Tibial artery (tissue), 4 donors: Measurements from ENCODE around the gene ONECUT3.

Experiments used
- DNase-seq, 2 donors: peaks; one replicate each; pipeline ENCODE4 v3.0.0-alpha.2; 2019
- H3K27ac ChIP-seq, 2 donors: fragments of 200-600 bp; sonication (generic) in 1 of 2; 1 replicate in 1 of 2; 2 replicates in 1 of 2; pipeline ENCODE4 v1.5.1; 2018 to 2019; ENCODE audit warnings: mild to moderate bottlenecking in 1 of 2
- H3K27me3 ChIP-seq, 2 donors: fragments of 200-600 bp; sonication (generic) in 1 of 2; one replicate each; pipeline versions ENCODE4 v1.5.1 to v1.6.0; 2016 to 2019
- H3K36me3 ChIP-seq, 3 donors: fragments of 200-600 bp; sonication (generic) in 2 of 3; one replicate each; pipeline ENCODE4 v1.5.1; 2016 to 2019; ENCODE audit warnings: mild to moderate bottlenecking in 2 of 3
- H3K4me1 ChIP-seq, 4 donors: fragments of 200-600 bp; sonication (generic) in 2 of 4; 1 replicate in 3 of 4; 2 replicates in 1 of 4; pipeline ENCODE4 v1.5.1; 2016 to 2019
- H3K4me3 ChIP-seq, 2 donors: fragments of 200-600 bp; sonication (generic) in 1 of 2; 1 replicate in 1 of 2; 2 replicates in 1 of 2; pipeline ENCODE4 v1.5.1; 2018 to 2019; ENCODE audit warnings: mild to moderate bottlenecking in 2 of 2
- H3K9me3 ChIP-seq, 3 donors: fragments of 200-600 bp; sonication (generic) in 1 of 3; one replicate each; pipeline ENCODE4 v1.5.1; 2016 to 2019
- CTCF ChIP-seq, 2 experiments: fragments of 200-600 bp in 1 of 2; fragments of 450-650 bp in 1 of 2; IDR thresholded peaks; one replicate each; pipeline ENCODE4 v1.5.1; 2017 to 2019; ENCODE audit warnings: antibody characterized with exemption in 2 of 2, mild to moderate bottlenecking in 1 of 2, moderate library complexity in 1 of 2
- intact Hi-C: fragments of 100-400 bp; cut with DNase I; formaldehyde crosslinking; loops from one replicate; pipeline ENCODE4 v1.15.0; 2023; ENCODE audit warnings: low total_unique reads

Gene ONECUT3

GRCh38 chr19:1815605-1816529 lies 62.6 kb downstream of the ONECUT3 start:
- intact Hi-C loops, result no loop called here
- Histone ChIP-seq H3K27ac (no peak overlapping the region), H3K4me3 (no peak overlapping the region), H3K36me3 (peaks cover 54 to 65% (median 61%) of the 10 kb centered on the region in 3 donors), H3K4me1 (peaks cover 0 to 28% (median 21%) of the 10 kb centered on the region in 4 donors), H3K27me3 (no peaks in the 10 kb centered on the region), H3K9me3 (no peaks in the 10 kb centered on the region)
- no peak for DNase-seq
- no peak for TF ChIP-seq CTCF (IDR thresholded peaks at IDR 0.05)

- no peak for DNase-seq
Observed at GRCh38 chr19:1816530-1817298, 63.4 kb downstream of the ONECUT3 start.

GRCh38 chr19:1817553-1818179 lies 64.4 kb downstream of the ONECUT3 start:
- no peak overlapping the region for H3K4me3 ChIP-seq
- intact Hi-C loops, result no loop called here
- no peak for TF ChIP-seq CTCF (IDR thresholded peaks at IDR 0.05)
- peaks cover 0 to 12% (median 10%) of the 10 kb centered on the region in 4 donors for H3K4me1 ChIP-seq
- no peaks in the 10 kb centered on the region for H3K27me3 ChIP-seq
- H3K9me3 ChIP-seq, result no peaks in the 10 kb centered on the region
- peaks cover 54 to 83% (median 77%) of the 10 kb centered on the region in 3 donors for H3K36me3 ChIP-seq
- no peak for DNase-seq
- H3K27ac ChIP-seq, result no peak overlapping the region

More at GRCh38 chr19:1816530-1817298, 63.4 kb downstream of the ONECUT3 start:
- Histone ChIP-seq H3K27ac (no peak overlapping the region), H3K36me3 (peaks cover 54 to 74% (median 68%) of the 10 kb centered on the region in 3 donors), H3K27me3 (no peaks in the 10 kb centered on the region), H3K4me3 (no peak overlapping the region), H3K4me1 (peaks cover 0 to 21% (median 17%) of the 10 kb centered on the region in 4 donors), H3K9me3 (no peaks in the 10 kb centered on the region)
- intact Hi-C loops, result no loop called here
- no peak for TF ChIP-seq CTCF (IDR thresholded peaks at IDR 0.05)

- H3K36me3 ChIP-seq, result peaks cover 63 to 93% (median 87%) of the 10 kb centered on the region in 3 donors
- DNase-seq, result no peak
- no peaks in the 10 kb centered on the region for H3K9me3 ChIP-seq
- no peak for TF ChIP-seq CTCF (IDR thresholded peaks at IDR 0.05)
- H3K27ac ChIP-seq, result no peak overlapping the region
- H3K4me1 ChIP-seq, result peaks cover 0 to 2% (median under 1%) of the 10 kb centered on the region in 4 donors
- no peak overlapping the region for H3K4me3 ChIP-seq
- no peaks in the 10 kb centered on the region for H3K27me3 ChIP-seq
- intact Hi-C loops, result no loop called here
Observed at GRCh38 chr19:1818549-1819195, 65.4 kb downstream of the ONECUT3 start.
